GM23338 (cell line): Measurements from ENCODE around the gene CDYL2. TPM values are rescaled to one million over a fixed set of nuclear protein-coding genes. Genes with fewer than 3 reads are reported as not detected.

ENCODE experiments used
- ATAC-seq: fragments of 200-7000 bp; cut with Tn5 transposase; 3 replicates; pipeline ENCODE4 v1.9.1; 2020
- DNase-seq: peaks from one replicate; pipeline ENCODE4 v3.0.0-alpha.2; 2015; ENCODE audit warnings: low spot score
- H2AFZ ChIP-seq: fragments of 200-600 bp; sonication (generic); 2 replicates; pipeline ENCODE4 v1.8.0; 2016; ENCODE audit warnings: antibody characterized with exemption, mild to moderate bottlenecking, moderate library complexity
- H3F3A ChIP-seq: fragments of 200-600 bp; sonication (generic); replicated peaks from 2 replicates; pipeline ENCODE4 v1.8.0; 2017; ENCODE audit warnings: antibody characterized with exemption, mixed run types, low read depth
- H3K27ac ChIP-seq: fragments of 200-600 bp; sonication (generic); 2 replicates; pipeline ENCODE4 v1.6.1; 2016; ENCODE audit warnings: low read depth
- H3K27me3 ChIP-seq: fragments of 200-600 bp; sonication (generic); 2 replicates; pipeline ENCODE4 v1.8.0; 2016; ENCODE audit warnings: mild to moderate bottlenecking, mixed run types, moderate library complexity; ENCODE audit not compliant: insufficient read depth
- H3K36me3 ChIP-seq: fragments of 200-600 bp; sonication (generic); 2 replicates; pipeline ENCODE4 v1.8.0; 2016; ENCODE audit warnings: mild to moderate bottlenecking; ENCODE audit not compliant: insufficient read depth
- H3K4me1 ChIP-seq: fragments of 200-600 bp; sonication (generic); 2 replicates; pipeline ENCODE4 v1.8.0; 2016; ENCODE audit warnings: mild to moderate bottlenecking, moderate library complexity; ENCODE audit not compliant: insufficient read depth
- H3K4me2 ChIP-seq: fragments of 200-600 bp; sonication (generic); 2 replicates; pipeline ENCODE4 v1.7.1; 2017; ENCODE audit warnings: mixed run types
- H3K4me3 ChIP-seq: fragments of 200-600 bp; sonication (generic); 2 replicates; pipeline ENCODE4 v1.6.1; 2016; ENCODE audit warnings: mixed run types
- H3K79me2 ChIP-seq: fragments of 200-600 bp; sonication (generic); replicated peaks from 2 replicates; pipeline ENCODE4 v1.8.0; 2017; ENCODE audit warnings: mild to moderate bottlenecking; ENCODE audit not compliant: insufficient read depth
- H3K9me2 ChIP-seq: fragments of 200-600 bp; sonication (generic); 2 replicates; pipeline ENCODE4 v1.8.0; 2017; ENCODE audit not compliant: insufficient read depth
- H4K20me1 ChIP-seq: fragments of 200-600 bp; sonication (generic); replicated peaks from 2 replicates; pipeline ENCODE4 v1.8.0; 2017; ENCODE audit warnings: mild to moderate bottlenecking; ENCODE audit not compliant: insufficient read depth
- H3K27ac Mint-ChIP-seq: 2 replicates; pipeline ENCODE4 v1.8.0; 2020; ENCODE audit warnings: inconsistent platforms, mild to moderate bottlenecking, moderate library complexity, mixed read lengths
- H3K27me3 Mint-ChIP-seq: 3 replicates; pipeline ENCODE4 v1.8.0; 2022; ENCODE audit warnings: low read depth, mild to moderate bottlenecking, moderate library complexity, mixed read lengths, inconsistent platforms; ENCODE audit not compliant: insufficient read depth, poor library complexity
- H3K36me3 Mint-ChIP-seq: 3 replicates; pipeline ENCODE4 v1.8.0; 2021; ENCODE audit warnings: low read depth, mild to moderate bottlenecking, inconsistent platforms, moderate library complexity, mixed read lengths
- H3K4me1 Mint-ChIP-seq: 3 replicates; pipeline ENCODE4 v1.8.0; 2020; ENCODE audit warnings: mild to moderate bottlenecking, inconsistent platforms, mixed read lengths
- H3K4me3 Mint-ChIP-seq: 3 replicates; pipeline ENCODE4 v1.8.0; 2021; ENCODE audit warnings: moderate library complexity, mild to moderate bottlenecking, inconsistent platforms, mixed read lengths
- H3K9me3 Mint-ChIP-seq: 3 replicates; pipeline ENCODE4 v1.8.0; 2020; ENCODE audit warnings: moderate library complexity, mild to moderate bottlenecking, inconsistent platforms, mixed read lengths
- CREB1 ChIP-seq: fragments of 250-450 bp; sonication (Bioruptor Pico); IDR thresholded peaks from 2 replicates; pipeline ENCODE4 v1.5.0; 2020; ENCODE audit warnings: low read depth, mild to moderate bottlenecking, moderate library complexity
- CTCF ChIP-seq, 2 experiments: fragments of 200-600 bp in 1 of 2; sonication (generic) in 1 of 2; conservative IDR thresholded peaks; 2 replicates each; pipeline versions ENCODE4 v1.5.1 to v1.6.1; 2016 to 2017; ENCODE audit warnings: antibody characterized with exemption in 2 of 2, low read depth in 2 of 2, mild to moderate bottlenecking in 2 of 2, moderate library complexity in 1 of 2
- ETS1 ChIP-seq: IDR thresholded peaks from 2 replicates; pipeline ENCODE4 v1.6.1; 2016; ENCODE audit warnings: antibody characterized with exemption
- EZH2 ChIP-seq: fragments of 200-600 bp; sonication (generic); IDR thresholded peaks from one replicate; pipeline ENCODE4 v1.8.0; 2017; ENCODE audit warnings: antibody characterized with exemption, mild to moderate bottlenecking, low read depth; ENCODE audit not compliant: unreplicated experiment
- EZH2phosphoT487 ChIP-seq: fragments of 200-600 bp; sonication (generic); IDR thresholded peaks from one replicate; pipeline ENCODE4 v1.8.1; 2018; ENCODE audit warnings: antibody characterized with exemption; ENCODE audit not compliant: unreplicated experiment
- JUNB ChIP-seq: IDR thresholded peaks from one replicate; pipeline ENCODE4 v1.6.1; 2016; ENCODE audit warnings: antibody characterized with exemption; ENCODE audit not compliant: unreplicated experiment
- NANOG ChIP-seq: IDR thresholded peaks from 2 replicates; pipeline ENCODE4 v1.6.1; 2016; ENCODE audit warnings: antibody characterized with exemption, borderline replicate concordance
- POLR2AphosphoS5 ChIP-seq: IDR thresholded peaks from 2 replicates; pipeline ENCODE4 v1.6.1; 2016; ENCODE audit warnings: antibody characterized with exemption, low read depth
- REST ChIP-seq: IDR thresholded peaks from one replicate; pipeline ENCODE4 v1.6.1; 2018; ENCODE audit warnings: antibody characterized with exemption; ENCODE audit not compliant: unreplicated experiment
- STAT1 ChIP-seq: IDR thresholded peaks from one replicate; pipeline ENCODE4 v1.6.1; 2016; ENCODE audit warnings: antibody characterized with exemption; ENCODE audit not compliant: unreplicated experiment
- ZNF114 ChIP-seq: fragments of 250-450 bp; sonication (Bioruptor Pico); IDR thresholded peaks from 2 replicates; pipeline ENCODE4 v1.5.0; 2020; ENCODE audit warnings: mild to moderate bottlenecking, moderate library complexity
- ZNF331 ChIP-seq: fragments of 250-450 bp; sonication (Bioruptor Pico); IDR thresholded peaks from 2 replicates; pipeline ENCODE4 v1.5.0; 2020; ENCODE audit warnings: low read depth, mild to moderate bottlenecking, moderate library complexity
- ZNF462 ChIP-seq: fragments of 250-450 bp; sonication (Bioruptor Pico); IDR thresholded peaks from 2 replicates; pipeline ENCODE4 v1.5.0; 2020; ENCODE audit warnings: mild to moderate bottlenecking, moderate library complexity
- polyA plus RNA-seq: library from polyadenylated mRNA; unstranded; fragments of >200 nt; fragmentation: Nextera tagmentation; extraction: Ambion mirVana; gene quantifications from 2 replicates; pipeline ENCODE4 v1.2.1, GENCODE V29; 2016
- total RNA-seq: library from RNA; depleted of rRNA; stranded (reverse); fragments of >200 nt; shearing (Covaris generic); gene quantifications from 2 replicates; pipeline ENCODE4 v1.2.3, GENCODE V29; 2014

Gene CDYL2
- total and polyA plus RNA-seq, 2 experiments from 2014 or later: 0.82 to 4.3 TPM

- H3K9me2 ChIP-seq: peaks cover 20% of the 10 kb centered on the region
- H3K27me3 Mint-ChIP-seq: peaks cover 22% of the 10 kb centered on the region
- no peak overlapping the region for H3K27ac ChIP-seq
- H3K4me3 ChIP-seq: no peak overlapping the region
- H3K27ac Mint-ChIP-seq: no peak overlapping the region
- no peaks in the 10 kb centered on the region for H3K9me3 Mint-ChIP-seq
- no peaks in the 10 kb centered on the region for H3F3A ChIP-seq
- H3K4me1 ChIP-seq: no peaks in the 10 kb centered on the region; the same call in 1 of the 2 replicates
- no peak for ATAC-seq
- no peaks in the 10 kb centered on the region for H3K36me3 ChIP-seq
- no peaks in the 10 kb centered on the region for H3K4me1 Mint-ChIP-seq
- TF ChIP-seq REST (no peak), CTCF (conservative IDR thresholded peaks at IDR 0.05; ENCODE audit: low read depth in 2 of 2) (no peak), ETS1 (no peak), EZH2 (no peak), ZNF114 (CRISPR knock-in tag) (no peak), EZH2phosphoT487 (no peak), CREB1 (CRISPR knock-in tag) (no peak), POLR2AphosphoS5 (no peak), ZNF331 (no peak), JUNB (no peak), NANOG (no peak), STAT1 (no peak), ZNF462 (no peak)
- no peaks in the 10 kb centered on the region for H3K36me3 Mint-ChIP-seq
- no peak overlapping the region for H2AFZ ChIP-seq
- H3K79me2 ChIP-seq: no peaks in the 10 kb centered on the region
- no peak overlapping the region for H3K4me2 ChIP-seq
- H3K4me3 Mint-ChIP-seq: no peak overlapping the region
- no peaks in the 10 kb centered on the region for H4K20me1 ChIP-seq
- no peak for DNase-seq
- H3K27me3 ChIP-seq: peaks cover 27% of the 10 kb centered on the region
Observed at GRCh38 chr16:80806927-80807340, 2.5 kb upstream of the CDYL2 start.
